Measurements from ENCODE around the gene SLFN14.
"Not testable (repeated sequence)": the region's sequence is repeated elsewhere in the genome, so short reads cannot be mapped to it uniquely, and the experiment has no call there.

The SLFN14 gene

GRCh38 chr17:35519906-35520442 lies 40.6 kb downstream of the SLFN14 start:
- in situ Hi-C loops (cut with HindIII; ENCODE audit: low sequenced_read_pairs) = no loop called here
- no peak overlapping the region for H3K4me3 ChIP-seq (ENCODE audit: low read depth, low read length)
- no peak for TF ChIP-seq CTCF (IDR thresholded peaks at IDR 0.05; ENCODE audit: low read depth, low read length, missing control alignments)
- DNase-seq (ENCODE audit: low read depth) = no peak

GRCh38 chr17:35519439-35519838 lies 41.2 kb downstream of the SLFN14 start:
- in situ Hi-C loops (cut with HindIII; ENCODE audit: low sequenced_read_pairs) = no loop called here
- no peak for DNase-seq (ENCODE audit: low read depth)
- no peak for TF ChIP-seq CTCF (IDR thresholded peaks at IDR 0.05; ENCODE audit: low read depth, low read length, missing control alignments)
- no peak overlapping the region for H3K4me3 ChIP-seq (ENCODE audit: low read depth, low read length)

- H3K4me3 ChIP-seq (ENCODE audit: low read depth, low read length); in situ Hi-C loops (cut with HindIII; ENCODE audit: low sequenced_read_pairs); DNase-seq (ENCODE audit: low read depth): not testable (repeated sequence)
These were observed 42.2 kb downstream of the SLFN14 start for GRCh38 chr17:35518431-35518830.

- DNase-seq (ENCODE audit: low read depth) = no peak
- in situ Hi-C loops (cut with HindIII; ENCODE audit: low sequenced_read_pairs) = no loop called here
- no peak overlapping the region for H3K4me3 ChIP-seq (ENCODE audit: low read depth, low read length)
- TF ChIP-seq CTCF (IDR thresholded peaks at IDR 0.05; ENCODE audit: low read depth, low read length, missing control alignments) = no peak
These were observed 45.6 kb downstream of the SLFN14 start for GRCh38 chr17:35515027-35515426.

- in situ Hi-C loops (cut with HindIII; ENCODE audit: low sequenced_read_pairs) = no loop called here
- no peak for TF ChIP-seq CTCF (IDR thresholded peaks at IDR 0.05; ENCODE audit: low read depth, low read length, missing control alignments)
- no peak for DNase-seq (ENCODE audit: low read depth)
- H3K4me3 ChIP-seq (ENCODE audit: low read depth, low read length) = no peak overlapping the region
These were observed 46.1 kb downstream of the SLFN14 start for GRCh38 chr17:35514564-35514963.
